Kidney tubule cell (primary cell): ENCODE measurements around the gene PDLIM5.
"Not testable (repeated sequence)": the region's sequence is repeated elsewhere in the genome, so short reads cannot be mapped to it uniquely, and the experiment has no call there.

Experiments
- DNase-seq: peaks from one replicate; pipeline ENCODE4 v3.0.0-alpha.2; 2018; ENCODE audit warnings: low spot score

Gene PDLIM5

GRCh38 chr4:94462572-94462971 lies 10.8 kb downstream of the PDLIM5 start:
- no peak for DNase-seq

- peak; percentile 60 for DNase-seq
These were observed 12.0 kb downstream of the PDLIM5 start for GRCh38 chr4:94463771-94464170.

GRCh38 chr4:94466371-94466770 lies 14.6 kb downstream of the PDLIM5 start:
- no peak for DNase-seq

GRCh38 chr4:94466923-94467322 lies 15.2 kb downstream of the PDLIM5 start:
- DNase-seq: no peak

GRCh38 chr4:94468093-94468769 lies 16.5 kb downstream of the PDLIM5 start:
- no peak for DNase-seq

GRCh38 chr4:94469221-94469784 lies 17.6 kb downstream of the PDLIM5 start:
- no peak for DNase-seq

- DNase-seq: no peak
These were observed 18.4 kb downstream of the PDLIM5 start for GRCh38 chr4:94470132-94470531.

- not testable (repeated sequence) for DNase-seq
These were observed 19.0 kb downstream of the PDLIM5 start for GRCh38 chr4:94470782-94471181.

GRCh38 chr4:94472056-94472826 lies 20.5 kb downstream of the PDLIM5 start:
- DNase-seq: peak; percentile 58

GRCh38 chr4:94475050-94475449 lies 23.3 kb downstream of the PDLIM5 start:
- no peak for DNase-seq

- no peak for DNase-seq
These were observed 24.1 kb downstream of the PDLIM5 start for GRCh38 chr4:94475794-94476193.

GRCh38 chr4:94477227-94477626 lies 25.5 kb downstream of the PDLIM5 start:
- no peak for DNase-seq

- not testable (repeated sequence) for DNase-seq
These were observed 27.1 kb downstream of the PDLIM5 start for GRCh38 chr4:94478805-94479204.

GRCh38 chr4:94479358-94480141 lies 27.8 kb downstream of the PDLIM5 start:
- DNase-seq: no peak

GRCh38 chr4:94480362-94480951 lies 28.7 kb downstream of the PDLIM5 start:
- no peak for DNase-seq

- DNase-seq: no peak
These were observed 32.2 kb downstream of the PDLIM5 start for GRCh38 chr4:94483895-94484294.

- DNase-seq: no peak
These were observed 33.1 kb downstream of the PDLIM5 start for GRCh38 chr4:94484818-94485217.

- peak; percentile 48 for DNase-seq
These were observed 34.6 kb downstream of the PDLIM5 start for GRCh38 chr4:94486372-94486801.

- peak; percentile 65 for DNase-seq
These were observed 36.9 kb downstream of the PDLIM5 start for GRCh38 chr4:94488670-94489069.

GRCh38 chr4:94489098-94489497 lies 37.4 kb downstream of the PDLIM5 start:
- DNase-seq: no peak

GRCh38 chr4:94490437-94490836 lies 38.7 kb downstream of the PDLIM5 start:
- no peak for DNase-seq

GRCh38 chr4:94491322-94491721 lies 39.6 kb downstream of the PDLIM5 start:
- DNase-seq: no peak
